Measurements from ENCODE around the gene CUBN.

The CUBN gene

GRCh38 chr10:16965344-16965616 lies 164.3 kb downstream of the CUBN start:
- H3K4me3 ChIP-seq (ENCODE audit: insufficient read depth, low read depth, low read length, poor library complexity, severe bottlenecking), result no peak overlapping the region
- no peaks in the 10 kb centered on the region for H3K36me3 ChIP-seq (ENCODE audit: control insufficient read depth, insufficient read depth, low read length)
- H3K4me1 ChIP-seq (ENCODE audit: control insufficient read depth, insufficient read depth, low read length, poor library complexity, severe bottlenecking), result peaks cover 3% of the 10 kb centered on the region
- DNase-seq, result no peak
- H3K27me3 ChIP-seq (replicated peaks; ENCODE audit: control insufficient read depth, insufficient read depth, low read length, poor library complexity, severe bottlenecking), result no peaks in the 10 kb centered on the region
- no peaks in the 10 kb centered on the region for H3K9me3 ChIP-seq (ENCODE audit: control insufficient read depth, low read length)
- H3K27ac ChIP-seq (ENCODE audit: insufficient read depth, low read length, poor library complexity, severe bottlenecking), result no peak overlapping the region

GRCh38 chr10:16964576-16965343 lies 164.9 kb downstream of the CUBN start:
- Histone ChIP-seq H3K27me3 (replicated peaks; ENCODE audit: control insufficient read depth, insufficient read depth, low read length, poor library complexity, severe bottlenecking) (no peaks in the 10 kb centered on the region), H3K4me3 (ENCODE audit: insufficient read depth, low read depth, low read length, poor library complexity, severe bottlenecking) (no peak overlapping the region), H3K27ac (ENCODE audit: insufficient read depth, low read length, poor library complexity, severe bottlenecking) (no peak overlapping the region), H3K9me3 (ENCODE audit: control insufficient read depth, low read length) (no peaks in the 10 kb centered on the region), H3K36me3 (ENCODE audit: control insufficient read depth, insufficient read depth, low read length) (no peaks in the 10 kb centered on the region), H3K4me1 (ENCODE audit: control insufficient read depth, insufficient read depth, low read length, poor library complexity, severe bottlenecking) (peaks cover 3% of the 10 kb centered on the region)
- DNase-seq, result no peak

- Histone ChIP-seq H3K27ac (ENCODE audit: insufficient read depth, low read length, poor library complexity, severe bottlenecking) (no peak overlapping the region), H3K27me3 (replicated peaks; ENCODE audit: control insufficient read depth, insufficient read depth, low read length, poor library complexity, severe bottlenecking) (no peaks in the 10 kb centered on the region), H3K9me3 (ENCODE audit: control insufficient read depth, low read length) (no peaks in the 10 kb centered on the region), H3K4me3 (ENCODE audit: insufficient read depth, low read depth, low read length, poor library complexity, severe bottlenecking) (no peak overlapping the region), H3K4me1 (ENCODE audit: control insufficient read depth, insufficient read depth, low read length, poor library complexity, severe bottlenecking) (no peaks in the 10 kb centered on the region), H3K36me3 (ENCODE audit: control insufficient read depth, insufficient read depth, low read length) (no peaks in the 10 kb centered on the region)
- DNase-seq, result no peak
Measured at GRCh38 chr10:16960551-16960950, 169.1 kb downstream of the CUBN start.

DNA sequence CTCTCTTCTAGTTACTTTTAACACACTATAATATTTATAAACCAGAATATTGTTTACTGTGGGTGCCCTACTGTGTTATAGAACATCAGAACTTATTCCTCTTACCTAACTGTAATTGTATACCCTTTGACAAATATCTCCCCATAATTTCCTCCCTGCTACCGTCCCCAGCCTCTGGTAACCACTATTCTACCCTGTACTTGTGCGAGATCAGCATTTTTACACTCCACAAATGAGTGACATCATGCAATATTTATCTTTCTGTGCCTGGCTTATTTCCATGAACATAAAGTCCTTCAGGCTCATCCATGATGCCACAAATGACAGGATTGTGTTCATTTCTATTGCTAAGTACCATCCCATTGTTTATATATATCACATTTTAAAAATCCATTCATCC lies 172.6 kb downstream of the CUBN start:
- H3K36me3 ChIP-seq (ENCODE audit: control insufficient read depth, insufficient read depth, low read length), result no peaks in the 10 kb centered on the region
- DNase-seq, result no peak
- no peak overlapping the region for H3K4me3 ChIP-seq (ENCODE audit: insufficient read depth, low read depth, low read length, poor library complexity, severe bottlenecking)
- H3K4me1 ChIP-seq (ENCODE audit: control insufficient read depth, insufficient read depth, low read length, poor library complexity, severe bottlenecking), result no peaks in the 10 kb centered on the region
- H3K27me3 ChIP-seq (replicated peaks; ENCODE audit: control insufficient read depth, insufficient read depth, low read length, poor library complexity, severe bottlenecking), result no peaks in the 10 kb centered on the region
- no peak overlapping the region for H3K27ac ChIP-seq (ENCODE audit: insufficient read depth, low read length, poor library complexity, severe bottlenecking)
- no peaks in the 10 kb centered on the region for H3K9me3 ChIP-seq (ENCODE audit: control insufficient read depth, low read length)

GRCh38 chr10:16954280-16955030 lies 175.2 kb downstream of the CUBN start:
- H3K9me3 ChIP-seq (ENCODE audit: control insufficient read depth, low read length), result no peaks in the 10 kb centered on the region
- no peaks in the 10 kb centered on the region for H3K4me1 ChIP-seq (ENCODE audit: control insufficient read depth, insufficient read depth, low read length, poor library complexity, severe bottlenecking)
- no peaks in the 10 kb centered on the region for H3K36me3 ChIP-seq (ENCODE audit: control insufficient read depth, insufficient read depth, low read length)
- H3K27ac ChIP-seq (ENCODE audit: insufficient read depth, low read length, poor library complexity, severe bottlenecking), result no peak overlapping the region
- H3K27me3 ChIP-seq (replicated peaks; ENCODE audit: control insufficient read depth, insufficient read depth, low read length, poor library complexity, severe bottlenecking), result no peaks in the 10 kb centered on the region
- H3K4me3 ChIP-seq (ENCODE audit: insufficient read depth, low read depth, low read length, poor library complexity, severe bottlenecking), result no peak overlapping the region
- no peak for DNase-seq

DNA sequence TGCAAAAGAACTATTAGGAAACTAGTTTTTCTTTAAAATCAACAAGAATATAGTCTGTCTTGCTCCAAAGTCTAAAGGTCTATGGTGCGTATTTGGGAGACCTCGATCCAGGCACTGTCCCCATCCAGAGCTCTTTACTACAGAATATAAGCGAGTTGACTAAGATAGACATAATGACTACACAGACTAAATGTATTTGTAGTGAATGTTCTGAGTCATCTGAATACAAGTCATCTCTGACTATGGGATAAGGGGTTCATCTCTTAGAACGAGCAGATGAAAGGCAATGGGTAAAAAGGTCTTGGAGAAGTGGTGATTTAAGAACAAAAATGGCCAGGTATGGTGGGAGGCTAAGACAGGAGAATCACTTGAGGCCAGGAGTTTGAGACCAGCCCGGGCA lies 176.3 kb downstream of the CUBN start:
- no peak overlapping the region for H3K4me3 ChIP-seq (ENCODE audit: insufficient read depth, low read depth, low read length, poor library complexity, severe bottlenecking)
- H3K27ac ChIP-seq (ENCODE audit: insufficient read depth, low read length, poor library complexity, severe bottlenecking), result no peak overlapping the region
- no peak for DNase-seq
- H3K27me3 ChIP-seq (replicated peaks; ENCODE audit: control insufficient read depth, insufficient read depth, low read length, poor library complexity, severe bottlenecking), result no peaks in the 10 kb centered on the region
- no peaks in the 10 kb centered on the region for H3K9me3 ChIP-seq (ENCODE audit: control insufficient read depth, low read length)
- no peaks in the 10 kb centered on the region for H3K4me1 ChIP-seq (ENCODE audit: control insufficient read depth, insufficient read depth, low read length, poor library complexity, severe bottlenecking)
- no peaks in the 10 kb centered on the region for H3K36me3 ChIP-seq (ENCODE audit: control insufficient read depth, insufficient read depth, low read length)

DNA sequence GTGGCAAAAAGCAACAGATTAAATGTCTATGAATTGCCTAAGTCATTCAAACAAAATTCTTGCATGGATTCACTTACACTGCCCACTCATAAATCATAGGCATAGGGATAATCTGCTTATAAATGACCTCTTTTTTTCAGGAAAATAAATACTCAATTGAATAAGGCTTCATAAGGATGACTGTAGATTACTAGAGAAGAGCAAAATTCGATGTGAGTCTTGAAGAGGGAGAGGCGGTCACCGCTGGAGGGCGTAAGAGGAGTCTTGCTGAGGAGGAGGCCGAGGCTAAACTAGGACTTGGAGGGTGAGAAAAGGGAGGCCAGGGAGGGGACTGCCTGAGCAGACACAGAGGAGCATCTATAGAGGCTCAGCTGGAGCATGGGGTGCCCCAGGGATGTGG lies 177.0 kb downstream of the CUBN start:
- H3K27me3 ChIP-seq (replicated peaks; ENCODE audit: control insufficient read depth, insufficient read depth, low read length, poor library complexity, severe bottlenecking), result no peaks in the 10 kb centered on the region
- H3K9me3 ChIP-seq (ENCODE audit: control insufficient read depth, low read length), result no peaks in the 10 kb centered on the region
- H3K27ac ChIP-seq (ENCODE audit: insufficient read depth, low read length, poor library complexity, severe bottlenecking), result no peak overlapping the region
- no peaks in the 10 kb centered on the region for H3K4me1 ChIP-seq (ENCODE audit: control insufficient read depth, insufficient read depth, low read length, poor library complexity, severe bottlenecking)
- H3K36me3 ChIP-seq (ENCODE audit: control insufficient read depth, insufficient read depth, low read length), result no peaks in the 10 kb centered on the region
- DNase-seq, result no peak
- no peak overlapping the region for H3K4me3 ChIP-seq (ENCODE audit: insufficient read depth, low read depth, low read length, poor library complexity, severe bottlenecking)

DNA sequence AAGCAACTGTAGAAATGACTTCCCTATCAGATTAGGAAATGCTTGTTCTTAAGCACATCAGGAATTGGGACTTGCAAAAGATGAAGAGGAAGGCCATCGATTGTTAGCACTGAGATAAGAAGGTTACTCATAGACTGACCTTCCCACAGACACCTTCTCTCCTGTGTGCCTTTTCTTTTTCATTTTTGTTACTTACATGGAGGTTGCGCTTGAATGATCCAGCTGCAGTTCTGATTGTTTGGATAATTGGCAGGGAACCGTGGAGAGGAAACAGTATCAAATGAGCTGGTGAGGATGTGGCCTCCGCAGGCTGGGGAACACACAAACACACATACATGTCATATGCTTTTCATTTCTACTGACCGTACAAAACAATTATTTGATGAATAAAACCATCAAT lies 177.5 kb downstream of the CUBN start:
- Histone ChIP-seq H3K4me1 (ENCODE audit: control insufficient read depth, insufficient read depth, low read length, poor library complexity, severe bottlenecking) (no peaks in the 10 kb centered on the region), H3K9me3 (ENCODE audit: control insufficient read depth, low read length) (no peaks in the 10 kb centered on the region), H3K27me3 (replicated peaks; ENCODE audit: control insufficient read depth, insufficient read depth, low read length, poor library complexity, severe bottlenecking) (no peaks in the 10 kb centered on the region), H3K27ac (ENCODE audit: insufficient read depth, low read length, poor library complexity, severe bottlenecking) (no peak overlapping the region), H3K36me3 (ENCODE audit: control insufficient read depth, insufficient read depth, low read length) (no peaks in the 10 kb centered on the region), H3K4me3 (ENCODE audit: insufficient read depth, low read depth, low read length, poor library complexity, severe bottlenecking) (no peak overlapping the region)
- DNase-seq, result no peak

DNA sequence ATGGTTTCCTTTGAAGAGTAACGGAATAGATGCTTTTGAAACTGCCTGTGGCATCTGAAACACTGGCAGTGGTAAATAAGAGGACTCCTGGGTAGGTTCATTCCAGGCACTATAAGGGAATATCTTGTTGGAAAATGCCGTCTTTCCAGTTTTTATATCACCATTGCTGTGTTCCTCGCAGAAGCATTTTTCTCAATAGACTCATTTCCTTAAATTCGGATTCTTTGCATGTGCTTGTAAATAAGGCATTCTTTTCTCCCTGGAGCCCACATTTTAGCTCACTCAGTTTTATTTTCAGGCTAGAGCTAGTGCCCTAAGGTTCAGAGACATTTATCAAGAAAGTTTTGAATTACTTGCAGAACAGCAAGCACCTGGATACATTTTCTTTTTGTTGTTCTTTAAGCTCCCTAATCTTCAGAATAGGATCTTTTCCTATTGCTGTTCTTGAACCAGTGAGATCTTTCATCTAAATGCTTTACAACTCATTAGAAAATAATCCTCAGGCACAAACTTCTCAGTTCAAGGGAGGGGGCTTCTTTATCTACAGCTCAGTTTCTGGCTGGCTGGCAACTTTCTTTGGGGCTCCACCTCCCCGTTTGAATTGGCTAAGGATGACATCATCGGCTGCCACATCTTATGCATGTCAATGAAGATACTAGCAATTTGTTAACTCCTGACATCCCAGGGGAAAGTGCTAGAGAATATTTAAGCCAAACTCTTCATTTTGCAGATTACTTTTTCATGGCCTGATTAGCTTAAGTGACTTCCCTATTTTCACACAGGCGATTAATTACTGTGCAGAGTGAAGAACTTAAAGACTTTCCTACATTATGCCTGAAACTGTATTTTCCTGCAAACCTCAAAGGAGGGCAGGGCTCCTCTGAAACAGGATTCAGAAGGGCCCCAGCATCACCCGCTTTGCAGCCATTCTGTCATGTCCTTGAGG lies 178.7 kb downstream of the CUBN start:
- Histone ChIP-seq H3K27ac (ENCODE audit: insufficient read depth, low read length, poor library complexity, severe bottlenecking) (no peak overlapping the region), H3K4me1 (ENCODE audit: control insufficient read depth, insufficient read depth, low read length, poor library complexity, severe bottlenecking) (no peaks in the 10 kb centered on the region), H3K36me3 (ENCODE audit: control insufficient read depth, insufficient read depth, low read length) (no peaks in the 10 kb centered on the region), H3K9me3 (ENCODE audit: control insufficient read depth, low read length) (no peaks in the 10 kb centered on the region), H3K4me3 (ENCODE audit: insufficient read depth, low read depth, low read length, poor library complexity, severe bottlenecking) (no peak overlapping the region), H3K27me3 (replicated peaks; ENCODE audit: control insufficient read depth, insufficient read depth, low read length, poor library complexity, severe bottlenecking) (no peaks in the 10 kb centered on the region)
- no peak for DNase-seq

- no peak overlapping the region for H3K4me3 ChIP-seq (ENCODE audit: insufficient read depth, low read depth, low read length, poor library complexity, severe bottlenecking)
- H3K4me1 ChIP-seq (ENCODE audit: control insufficient read depth, insufficient read depth, low read length, poor library complexity, severe bottlenecking), result no peaks in the 10 kb centered on the region
- H3K27ac ChIP-seq (ENCODE audit: insufficient read depth, low read length, poor library complexity, severe bottlenecking), result no peak overlapping the region
- DNase-seq, result no peak
- no peaks in the 10 kb centered on the region for H3K9me3 ChIP-seq (ENCODE audit: control insufficient read depth, low read length)
- H3K27me3 ChIP-seq (replicated peaks; ENCODE audit: control insufficient read depth, insufficient read depth, low read length, poor library complexity, severe bottlenecking), result no peaks in the 10 kb centered on the region
- no peaks in the 10 kb centered on the region for H3K36me3 ChIP-seq (ENCODE audit: control insufficient read depth, insufficient read depth, low read length)
Measured at GRCh38 chr10:16949816-16950215, 179.8 kb downstream of the CUBN start.

Data from effector memory CD4-positive, alpha-beta T cell (primary cell).